ENCODE results near the gene FOXP4. TPM values are rescaled to one million over a fixed set of nuclear protein-coding genes. Genes with fewer than 3 reads are reported as not detected.

FOXP4 gene
- total RNA-seq, 1 donor from 2014 or later = 19.5 TPM

GRCh38 chr6:41530476-41530875 lies 15.7 kb upstream of the FOXP4 start:
- no peak for TF ChIP-seq CTCF (IDR thresholded peaks at IDR 0.05)
- H3K36me3 ChIP-seq = no peaks in the 10 kb centered on the region

GRCh38 chr6:41531016-41531415 lies 15.2 kb upstream of the FOXP4 start:
- H3K36me3 ChIP-seq = no peaks in the 10 kb centered on the region
- H3K9me3 ChIP-seq = no peaks in the 10 kb centered on the region
- no peak overlapping the region for H3K4me3 ChIP-seq
- no peak for DNase-seq (ENCODE audit: low spot score in 2 of 2)
- H3K4me1 ChIP-seq = peaks cover 0 to 6% of the 10 kb centered on the region in 2 donors
- TF ChIP-seq CTCF (IDR thresholded peaks at IDR 0.05) = no peak
- intact Hi-C loops (cut with DNase I) = no loop called here
- peaks cover 4% of the 10 kb centered on the region for H3K27me3 ChIP-seq
- no peak overlapping the region for H3K27ac ChIP-seq

More at GRCh38 chr6:41530476-41530875, 15.7 kb upstream of the FOXP4 start:
- Histone ChIP-seq H3K4me1 (peaks cover 0 to 6% of the 10 kb centered on the region in 2 donors), H3K27ac (no peak overlapping the region), H3K9me3 (no peaks in the 10 kb centered on the region), H3K27me3 (peaks cover 4% of the 10 kb centered on the region), H3K4me3 (no peak overlapping the region)
- no peak for DNase-seq (ENCODE audit: low spot score in 2 of 2)
- intact Hi-C loops (cut with DNase I) = no loop called here

- Histone ChIP-seq H3K9me3 (no peaks in the 10 kb centered on the region), H3K27ac (no peak overlapping the region), H3K4me3 (no peak overlapping the region), H3K36me3 (no peaks in the 10 kb centered on the region), H3K4me1 (peaks cover 0 to 6% of the 10 kb centered on the region in 2 donors), H3K27me3 (peaks cover 4% of the 10 kb centered on the region)
- DNase-seq (ENCODE audit: low spot score in 2 of 2) = no peak
- TF ChIP-seq CTCF (IDR thresholded peaks at IDR 0.05) = no peak
- intact Hi-C loops (cut with DNase I) = no loop called here
Observed at GRCh38 chr6:41531591-41532582, 14.3 kb upstream of the FOXP4 start.

GRCh38 chr6:41535766-41536165 lies 10.4 kb upstream of the FOXP4 start:
- TF ChIP-seq CTCF (IDR thresholded peaks at IDR 0.05) = no peak
- Histone ChIP-seq H3K27ac (no peak overlapping the region), H3K4me1 (no peaks in the 10 kb centered on the region), H3K27me3 (peaks cover 4% of the 10 kb centered on the region), H3K9me3 (no peaks in the 10 kb centered on the region), H3K36me3 (no peaks in the 10 kb centered on the region), H3K4me3 (no peak overlapping the region)
- DNase-seq (ENCODE audit: low spot score in 2 of 2) = no peak
- intact Hi-C loops (cut with DNase I) = no loop called here

- Histone ChIP-seq H3K4me1 (no peaks in the 10 kb centered on the region), H3K4me3 (no peak overlapping the region), H3K36me3 (no peaks in the 10 kb centered on the region), H3K27ac (no peak overlapping the region), H3K27me3 (peaks cover 4% of the 10 kb centered on the region), H3K9me3 (no peaks in the 10 kb centered on the region)
- TF ChIP-seq CTCF (IDR thresholded peaks at IDR 0.05) = no peak
- intact Hi-C loops (cut with DNase I) = no loop called here
- no peak for DNase-seq (ENCODE audit: low spot score in 2 of 2)
Observed at GRCh38 chr6:41536795-41537758, 9.1 kb upstream of the FOXP4 start.

All from ascending aorta (tissue), 2 donors.